ENCODE measurements around the gene LITAFD. TPM values are rescaled to one million over a fixed set of nuclear protein-coding genes. Genes with fewer than 3 reads are reported as not detected.
"Not testable (repeated sequence)": the region's sequence is repeated elsewhere in the genome, so short reads cannot be mapped to it uniquely, and the experiment has no call there.

The LITAFD gene
- total RNA-seq, 1 donor from 2014 or later, result not detected

DNA sequence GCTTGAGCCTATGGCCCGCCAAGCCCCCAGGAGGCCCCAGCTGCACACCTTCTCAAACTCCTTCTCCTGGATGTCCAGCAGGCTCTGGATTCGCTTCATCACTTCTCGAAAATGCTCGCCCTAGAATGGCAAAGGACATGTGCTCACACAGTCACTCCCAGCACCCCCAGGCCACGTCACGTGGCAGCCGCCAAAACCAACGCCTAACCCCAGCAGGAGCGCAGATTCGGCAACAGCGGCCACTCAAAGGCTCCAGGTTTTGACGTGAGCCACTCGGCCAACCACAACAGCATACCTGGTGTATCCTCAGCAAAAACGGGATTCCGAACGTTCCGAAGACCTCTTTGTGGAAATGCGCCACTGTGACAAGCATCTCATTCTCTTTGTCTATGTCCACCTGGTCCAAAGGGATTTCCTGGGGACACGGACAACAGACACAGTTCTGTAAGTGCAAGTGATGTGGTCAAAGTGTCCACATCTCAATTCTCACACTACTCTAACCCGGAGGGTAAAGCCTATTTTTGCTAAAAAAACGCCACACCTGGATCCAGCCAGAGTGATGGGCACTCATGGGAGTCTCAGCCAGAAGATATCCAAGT lies 12.7 kb downstream of the LITAFD start:
- no peak for DNase-seq

DNA sequence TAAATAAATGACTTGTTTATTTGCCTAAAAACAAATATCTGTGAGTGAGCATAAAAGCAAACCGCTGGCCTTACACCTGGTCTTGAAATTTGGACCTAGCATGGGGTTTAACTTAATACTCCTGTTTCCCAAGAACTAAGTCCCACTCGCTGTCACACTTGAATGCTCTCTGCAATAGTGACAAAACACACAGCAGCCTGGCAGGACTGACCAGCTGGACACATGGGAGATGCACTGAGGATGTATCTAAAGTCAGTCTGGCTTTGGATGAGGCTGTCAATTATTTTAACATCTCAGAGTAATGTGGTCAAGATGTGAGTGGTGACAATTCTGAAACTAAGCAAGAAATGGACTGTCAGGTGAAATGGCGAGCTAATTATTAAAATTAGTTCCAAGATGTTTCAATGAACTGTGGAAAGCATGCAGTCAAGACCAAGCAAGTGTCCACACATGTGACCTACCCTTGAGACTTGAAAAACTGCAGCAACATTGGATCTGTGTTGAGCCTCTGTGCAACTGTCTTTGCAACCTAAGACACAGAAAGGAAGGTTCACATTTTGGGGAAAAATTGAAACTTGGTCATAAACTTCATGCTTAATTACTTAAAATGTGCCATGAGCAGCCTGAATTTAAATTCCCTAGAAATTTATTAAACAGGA lies 16.6 kb downstream of the LITAFD start:
- no peak for DNase-seq

DNA sequence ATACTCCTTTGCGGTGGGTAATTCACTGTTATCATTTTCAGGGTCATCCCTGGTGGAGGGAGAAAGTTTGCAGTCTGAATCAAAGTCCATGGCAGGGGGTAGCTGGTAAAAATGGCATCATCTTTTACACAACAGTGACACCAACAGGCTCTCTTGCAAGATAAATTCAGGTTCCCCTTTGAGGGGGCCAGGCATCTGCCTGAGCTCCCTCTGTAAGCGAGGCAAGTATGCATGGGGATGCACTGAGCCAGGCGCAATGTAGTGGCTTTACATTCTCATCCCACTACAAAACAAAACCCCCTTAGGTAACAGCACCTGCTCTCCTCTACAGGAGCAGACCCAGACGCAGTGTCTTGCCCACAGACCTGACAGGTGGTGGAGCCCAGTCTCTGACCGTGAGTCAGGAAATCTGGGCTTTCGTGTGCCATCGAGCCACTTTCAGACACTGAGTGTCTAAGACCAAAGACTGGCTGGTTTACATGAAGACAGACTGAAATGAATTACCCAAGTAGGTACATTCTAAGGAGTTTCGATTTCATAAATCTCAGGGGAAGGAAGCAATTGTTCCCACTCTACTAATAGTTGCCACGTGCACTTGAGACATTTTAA lies 17.7 kb downstream of the LITAFD start:
- DNase-seq, result no peak

DNA sequence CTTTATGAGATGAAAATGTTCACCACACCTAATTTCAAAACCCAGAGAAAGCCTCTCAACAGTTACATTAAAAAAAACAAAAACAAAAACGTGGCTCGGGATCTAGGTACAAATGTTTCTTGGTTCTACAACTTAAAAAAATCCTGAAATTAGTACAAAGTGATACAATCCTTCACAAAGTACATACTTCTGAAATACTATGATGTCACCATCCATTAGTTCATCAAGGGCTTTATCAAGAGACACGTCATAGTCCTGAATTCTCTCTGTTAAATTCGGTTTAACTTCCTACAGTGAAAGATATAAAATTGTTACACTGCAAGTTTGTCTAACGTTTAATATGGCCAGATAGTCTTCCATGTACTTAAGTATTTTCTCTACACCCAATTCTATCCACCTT lies 18.2 kb downstream of the LITAFD start:
- no peak for DNase-seq

DNA sequence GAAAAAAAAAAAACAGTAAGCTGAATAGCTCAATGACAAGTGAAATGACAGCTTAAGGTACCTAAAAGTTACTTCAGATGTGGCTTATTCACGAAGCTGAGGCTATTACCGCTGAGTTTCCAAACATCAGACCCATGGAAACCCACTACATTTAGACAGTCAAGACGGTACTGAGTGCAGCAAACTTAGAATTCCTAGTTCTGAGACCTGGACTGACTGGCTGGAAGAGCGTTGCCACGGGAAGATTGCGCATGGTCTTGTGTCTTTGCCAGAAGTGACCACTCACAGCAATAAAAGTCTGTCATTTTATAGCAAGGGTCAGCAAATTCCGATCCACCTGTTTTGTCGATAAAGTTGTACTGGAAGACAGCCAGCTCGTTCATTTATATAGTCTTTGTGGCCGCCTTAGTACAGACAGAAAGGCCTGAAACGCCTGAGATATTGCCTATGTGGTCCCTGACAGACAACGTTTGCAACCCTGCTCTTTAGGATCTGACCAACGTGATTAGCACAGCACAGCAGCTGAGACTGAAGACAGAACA lies 19.2 kb downstream of the LITAFD start:
- no peak for DNase-seq

DNA sequence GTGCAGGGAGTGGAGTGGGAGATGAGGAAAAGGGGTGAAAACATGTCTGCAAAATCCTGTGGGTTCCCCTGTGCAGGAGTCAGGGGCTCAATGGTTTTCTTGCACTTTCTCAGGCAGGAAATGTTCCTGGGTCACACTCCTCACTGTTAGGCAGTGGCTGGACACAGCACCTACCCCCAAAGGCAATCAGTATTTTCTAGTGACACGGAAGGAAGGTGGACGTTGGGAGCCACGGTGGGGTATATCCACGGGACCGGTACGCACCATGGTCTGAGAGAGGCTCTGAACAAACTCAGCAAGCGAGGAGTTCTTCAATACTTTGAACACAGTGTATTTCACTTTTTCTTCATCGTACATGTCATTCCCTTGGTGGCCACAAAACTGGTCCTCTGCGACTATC lies 20.9 kb downstream of the LITAFD start:
- no peak for DNase-seq

DNA sequence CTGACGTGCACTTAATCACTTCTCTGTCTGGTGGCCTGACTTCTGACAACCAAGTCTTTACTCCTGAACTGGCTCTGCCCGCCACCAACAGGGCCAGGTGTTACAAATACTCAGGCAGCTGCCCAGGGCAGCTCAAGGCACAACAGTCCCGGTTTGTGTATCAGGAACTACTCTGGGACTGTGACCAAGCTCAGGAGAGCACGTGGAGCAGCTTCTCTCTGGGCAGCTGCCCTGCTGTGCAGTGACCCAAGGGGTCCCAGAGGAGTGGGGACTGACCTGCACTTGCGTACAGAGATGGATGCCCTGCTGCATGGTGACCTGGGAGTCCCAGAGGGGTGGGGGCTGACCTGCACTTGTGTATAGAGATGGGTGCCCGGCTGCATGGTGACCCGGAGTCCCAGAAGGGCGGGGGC lies 21.9 kb downstream of the LITAFD start:
- DNase-seq, result no peak

DNA sequence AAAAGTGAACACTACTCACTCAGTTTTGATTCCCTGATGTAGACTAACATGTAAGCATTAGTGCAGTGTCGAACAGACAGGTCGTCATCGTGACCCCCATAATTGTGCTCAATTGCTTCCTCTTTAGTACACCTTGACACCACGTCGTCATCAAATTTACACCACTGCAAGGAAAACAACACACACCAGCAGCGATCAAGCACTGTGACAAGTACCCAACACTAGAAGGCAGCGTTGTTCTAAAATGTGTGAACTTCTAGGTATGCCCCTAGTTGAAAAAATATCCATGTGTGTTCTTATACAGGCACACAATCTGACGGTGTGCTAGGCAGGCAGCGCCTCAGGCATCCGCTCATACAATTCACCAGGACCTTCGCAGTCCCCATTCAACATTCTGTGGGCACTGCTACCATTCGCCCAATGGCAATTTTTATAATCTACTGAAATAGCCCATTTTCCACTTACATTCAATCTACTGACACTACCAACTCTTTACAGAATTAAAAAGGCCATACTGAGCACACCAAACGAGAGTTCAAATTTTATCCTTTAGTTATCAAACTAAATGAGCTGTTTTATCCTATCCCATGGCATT lies 23.1 kb downstream of the LITAFD start:
- DNase-seq, result peak; percentile 21

DNA sequence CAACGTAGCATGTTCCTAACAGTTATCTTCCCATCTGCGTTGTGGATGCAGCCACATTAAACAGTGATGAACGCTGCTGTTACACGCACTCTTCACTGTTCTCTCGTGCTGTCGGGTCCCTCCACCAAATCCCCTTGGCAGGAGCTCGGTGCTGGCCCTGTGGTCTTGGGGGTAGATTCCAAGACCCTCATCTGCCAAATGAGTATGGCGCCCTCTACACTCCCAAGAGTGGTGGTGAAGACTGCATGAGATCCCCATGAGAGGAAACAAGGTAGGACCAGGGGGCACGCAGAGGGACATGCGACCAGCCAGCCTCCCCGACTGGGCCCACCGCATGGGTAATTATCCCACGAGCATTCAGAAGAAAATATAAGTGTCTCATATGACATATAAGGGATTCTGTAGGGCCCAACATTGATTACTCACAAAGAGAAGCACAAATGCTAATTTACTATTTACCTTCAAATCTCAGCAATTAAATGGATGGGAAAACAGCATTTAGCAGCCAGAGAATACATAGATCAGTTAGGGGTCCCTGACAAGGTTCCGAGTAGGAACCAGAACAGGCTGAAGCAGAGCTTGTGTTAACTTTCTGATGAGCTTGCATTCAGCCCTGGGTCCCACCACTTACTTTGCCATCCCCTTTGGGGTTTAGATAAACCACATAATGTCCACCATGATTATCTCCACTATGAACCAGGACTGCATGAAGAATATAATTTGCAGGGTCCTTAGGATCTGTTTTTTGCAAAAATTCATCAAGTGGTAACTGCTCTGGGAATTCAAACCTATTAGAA lies 23.8 kb downstream of the LITAFD start:
- no peak for DNase-seq

DNA sequence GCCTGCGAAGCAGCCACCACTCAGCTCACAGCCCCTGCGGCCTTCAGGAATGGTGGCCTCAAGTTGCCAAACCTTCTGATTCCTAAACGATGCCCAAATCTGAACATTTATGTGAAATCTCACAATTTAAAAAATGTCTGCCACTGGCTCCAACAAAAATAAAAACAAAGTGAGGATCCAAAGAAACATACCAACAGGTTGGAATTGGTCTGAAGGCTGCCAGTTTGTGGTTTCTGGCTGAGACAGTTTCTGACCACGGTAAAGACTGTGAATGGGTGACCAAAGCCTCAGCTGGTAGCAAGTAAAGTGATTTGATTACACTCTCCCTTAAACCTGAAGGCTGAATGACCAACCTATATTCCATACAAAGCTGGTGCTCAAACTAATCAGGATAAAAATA lies 24.9 kb downstream of the LITAFD start:
- no peak for DNase-seq

DNA sequence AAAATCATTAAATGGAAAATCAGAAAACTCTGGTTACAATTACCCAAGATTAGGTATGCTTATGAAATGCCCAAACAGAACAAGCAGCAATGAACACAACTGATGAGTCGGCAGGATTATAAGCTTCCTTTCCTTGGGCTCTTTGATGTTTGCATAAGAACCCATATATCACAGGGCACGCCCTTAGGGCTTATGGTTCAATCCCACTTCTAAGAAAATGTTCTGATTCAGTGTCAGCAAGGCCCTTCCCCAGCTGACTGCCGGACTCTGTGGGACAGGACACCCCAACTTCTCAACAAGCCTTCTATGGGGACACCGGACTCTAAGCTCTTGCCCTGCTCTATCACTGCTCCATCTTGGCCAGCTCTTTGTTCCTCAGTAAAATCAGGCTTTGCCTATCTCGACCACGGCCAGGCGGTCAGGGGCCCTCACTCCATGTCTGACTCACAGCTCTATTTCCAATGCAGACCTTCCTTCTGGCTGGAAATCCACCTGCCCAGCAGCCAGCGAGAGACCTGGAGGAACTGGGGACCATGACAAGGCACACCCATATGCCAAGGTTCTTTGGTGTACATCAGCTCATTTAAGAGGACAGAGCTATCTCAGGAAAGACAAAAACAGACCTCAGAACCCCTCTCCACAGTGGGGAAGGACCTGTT lies 26.8 kb downstream of the LITAFD start:
- DNase-seq, result no peak

DNA sequence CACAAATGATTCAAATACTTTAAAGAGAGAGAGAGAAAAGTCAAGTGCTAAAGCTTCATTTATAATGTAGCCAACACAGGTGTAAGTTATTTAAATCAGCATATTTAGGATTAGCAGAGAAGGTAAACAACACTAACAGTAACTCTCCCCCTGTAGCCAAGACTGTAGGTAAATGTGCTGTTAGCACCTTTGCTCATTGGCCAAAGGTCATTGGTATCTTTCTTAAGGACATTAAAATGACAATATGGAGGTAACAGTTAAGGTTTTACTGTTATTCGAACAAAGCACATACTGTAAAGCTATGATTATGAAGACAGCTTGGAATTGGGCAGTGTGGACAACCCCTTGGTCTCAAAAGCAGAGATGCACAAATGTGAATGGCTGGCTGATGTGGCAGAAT lies 28.7 kb downstream of the LITAFD start:
- no peak for DNase-seq

DNA sequence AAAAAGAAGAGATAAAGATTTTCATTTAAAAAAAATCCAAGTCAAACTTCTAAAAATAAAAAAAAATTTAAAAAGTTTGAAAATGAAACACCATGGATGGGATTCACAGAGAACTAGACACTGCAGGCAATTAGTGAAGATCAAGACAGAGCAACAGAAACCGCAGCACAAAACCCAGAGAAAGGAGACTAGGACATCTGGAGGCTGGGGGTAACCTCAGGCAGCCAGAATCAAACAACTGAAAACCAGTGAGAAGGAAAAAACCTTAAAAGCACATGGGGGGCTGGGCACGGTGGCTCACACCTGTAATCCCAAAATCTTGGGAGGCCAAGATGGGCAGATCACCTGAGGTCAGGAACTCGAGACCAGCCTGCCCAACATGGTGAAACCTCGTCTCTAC lies 30.6 kb downstream of the LITAFD start:
- DNase-seq, result no peak

DNA sequence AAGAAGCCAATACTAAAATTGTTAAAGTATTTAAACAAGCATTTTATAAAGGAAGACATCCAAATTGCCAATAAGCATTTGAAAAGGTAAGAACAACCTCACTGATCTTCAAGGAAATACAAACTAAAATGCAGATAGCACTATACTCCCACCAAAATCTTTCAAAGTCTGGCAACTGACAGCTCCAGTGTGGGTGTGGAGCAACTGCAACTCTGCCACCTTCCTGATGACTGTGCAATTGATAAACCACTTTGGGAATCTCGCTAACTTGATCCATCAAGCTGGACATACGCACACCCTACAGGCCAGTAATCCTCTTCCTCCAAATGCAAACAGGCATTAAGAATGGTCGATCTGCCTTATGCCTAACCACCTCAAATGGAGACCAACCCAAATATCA lies 31.9 kb downstream of the LITAFD start:
- no peak for DNase-seq

DNA sequence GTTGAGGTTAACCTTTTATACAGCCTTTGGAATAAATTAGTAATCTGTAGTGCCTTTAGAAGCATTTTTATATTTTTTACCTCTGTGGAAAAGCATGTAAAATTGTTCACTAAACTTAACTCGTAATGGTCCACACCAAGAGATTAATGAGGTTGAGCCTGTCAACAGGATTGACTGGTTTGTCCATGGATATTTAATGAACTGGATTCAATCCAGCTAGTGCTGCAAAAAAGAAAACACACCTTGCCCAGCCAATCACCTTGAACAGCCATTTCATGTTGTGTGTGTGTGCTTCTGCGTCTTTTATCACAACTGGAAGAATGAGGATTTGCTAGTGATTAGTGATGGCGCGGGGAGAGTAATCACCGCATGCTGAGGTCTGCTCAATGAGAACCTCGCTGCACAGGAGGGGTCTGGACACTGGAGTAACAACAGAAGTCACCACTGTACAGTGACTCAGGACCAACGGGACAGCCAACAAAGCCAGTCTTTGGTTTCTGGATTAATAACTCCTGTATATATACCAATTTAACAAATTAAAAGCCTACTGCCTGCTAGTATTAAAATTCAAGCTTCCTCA lies 33.7 kb downstream of the LITAFD start:
- no peak for DNase-seq

DNA sequence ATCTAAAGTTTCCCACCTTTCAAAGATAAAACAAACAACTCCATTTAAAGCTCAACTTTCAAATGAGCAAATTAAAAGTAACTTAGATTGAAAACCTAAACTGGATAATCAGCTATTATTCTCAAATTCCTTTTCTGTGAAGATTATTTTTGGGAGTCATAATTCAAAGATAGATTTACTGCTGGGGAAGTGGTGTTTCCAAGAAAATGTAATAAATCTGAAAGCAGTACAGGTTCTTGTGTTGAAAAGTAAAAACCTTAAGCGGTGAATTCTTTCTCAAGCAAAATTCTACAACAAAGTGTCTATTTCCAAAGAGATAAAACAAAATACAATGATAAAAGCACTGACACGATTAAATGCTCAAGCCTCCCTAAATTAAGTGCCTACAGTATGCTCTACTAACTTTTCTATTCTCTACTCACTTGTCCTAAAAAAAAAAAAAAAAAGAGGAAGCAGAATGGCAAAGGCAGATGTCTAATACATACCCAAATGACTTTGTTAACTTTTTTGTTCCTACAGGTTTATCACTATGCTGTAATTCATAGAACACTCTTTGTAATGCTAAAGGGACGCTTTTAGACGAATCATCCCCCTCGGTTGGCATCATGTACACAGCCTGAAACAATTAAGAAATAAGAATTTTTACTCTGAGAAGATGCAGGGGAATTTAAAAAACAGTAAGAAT lies 34.5 kb downstream of the LITAFD start:
- DNase-seq, result no peak

DNA sequence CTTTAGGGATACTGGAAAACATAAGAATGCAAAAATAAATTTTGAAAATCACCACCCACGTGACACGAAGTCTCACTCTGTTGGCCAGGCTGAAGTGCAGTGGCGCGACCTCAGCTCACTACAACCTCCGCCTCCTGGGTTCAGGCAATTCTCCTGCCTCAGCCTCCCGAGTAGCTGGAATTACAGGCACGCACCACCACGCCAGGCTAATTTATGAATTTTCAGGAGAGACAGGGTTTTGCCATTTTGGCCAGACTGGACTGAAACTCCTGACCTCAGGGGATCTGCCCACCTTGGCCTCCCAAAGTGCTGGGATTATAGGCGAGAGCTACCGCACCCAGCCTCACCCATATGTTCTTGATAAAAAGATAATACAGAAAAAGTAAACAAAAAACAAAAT lies 35.2 kb downstream of the LITAFD start:
- not testable (repeated sequence) for DNase-seq

DNA sequence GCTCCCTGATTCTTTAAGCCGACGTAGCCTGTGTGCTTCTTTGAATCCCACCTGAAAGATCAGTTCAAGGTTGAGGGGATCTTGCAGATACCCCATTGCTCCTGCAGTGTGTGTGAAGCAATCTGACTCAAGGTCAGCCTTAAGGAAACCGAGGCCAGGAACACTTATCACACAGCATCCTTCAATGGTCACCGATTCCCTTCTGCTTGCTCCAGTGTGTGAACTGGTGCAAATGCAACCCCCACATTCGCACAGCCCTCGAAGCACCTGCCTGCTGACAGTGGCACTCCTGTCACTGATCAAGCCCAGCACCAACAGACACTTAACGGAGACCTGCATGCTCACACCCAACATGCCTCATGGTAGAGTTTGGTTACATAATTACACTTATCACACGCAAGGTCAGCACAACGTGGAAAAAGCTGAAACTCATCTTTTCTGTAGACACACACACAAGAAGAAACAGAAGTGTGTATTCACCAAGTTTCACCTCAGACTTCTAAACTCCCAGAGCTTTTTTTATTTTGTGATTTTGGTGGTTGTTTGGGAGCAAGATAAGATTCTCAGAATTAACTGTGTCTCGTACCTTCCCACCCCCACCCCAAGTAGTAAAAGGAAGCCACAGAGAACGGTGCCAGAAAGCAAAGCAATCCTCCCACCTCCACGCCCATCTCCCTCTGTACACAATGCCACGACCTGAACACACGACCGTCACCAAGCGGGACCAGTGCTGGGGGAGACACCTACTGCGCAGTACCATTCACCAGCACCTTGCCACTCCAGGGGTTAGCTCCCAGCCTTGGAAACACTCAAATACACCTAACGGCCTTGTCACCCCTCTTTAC lies 37.2 kb downstream of the LITAFD start:
- DNase-seq, result no peak

DNA sequence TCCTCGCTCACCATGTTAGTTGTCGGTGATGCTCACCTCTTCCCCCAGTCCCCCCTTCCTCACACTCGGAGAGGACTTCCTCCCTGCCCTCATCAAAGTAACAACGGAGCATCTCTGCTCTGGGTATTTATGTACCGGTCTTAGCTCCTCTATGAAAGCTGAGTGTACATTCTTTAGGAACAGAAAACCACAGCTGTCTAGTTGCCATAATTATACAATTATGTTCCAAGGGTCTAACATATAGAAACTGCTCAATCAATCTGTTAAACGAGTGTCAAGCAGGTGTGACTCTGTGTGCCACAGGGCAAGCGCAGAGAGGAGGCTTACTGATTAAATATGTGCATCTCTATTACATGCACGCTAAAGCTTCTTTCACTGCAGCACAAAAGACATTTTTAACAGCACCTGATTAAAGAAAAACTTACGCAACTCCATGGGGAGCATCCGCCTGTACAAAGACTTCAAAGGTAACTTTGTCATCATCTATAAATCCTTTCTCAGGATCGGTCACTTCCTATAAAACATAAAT lies 37.8 kb downstream of the LITAFD start:
- DNase-seq, result no peak

Data from tongue (tissue), 2 donors.